ENCODE results near the gene CCDC34. TPM values are rescaled to one million over a fixed set of nuclear protein-coding genes. Genes with fewer than 3 reads are reported as not detected.

Gene CCDC34
- total and polyA plus RNA-seq, 3 experiments from 2014 or later: 2.3 to 23.0 (median 22.4) TPM

- no peak overlapping the region for H3K4me3 ChIP-seq (ENCODE audit: low read length)
- H3K4me1 ChIP-seq (ENCODE audit: insufficient read depth, low read length): no peaks in the 10 kb centered on the region
- H3K27ac Mint-ChIP-seq: no peak overlapping the region
- POLR2A ChIA-PET: no interaction called here
- H3K27me3 Mint-ChIP-seq: peaks cover 4 to 5% of the 10 kb centered on the region in 2 donors
- peaks cover 0 to 4% (median 0%) of the 10 kb centered on the region in 3 donors for H3K4me1 Mint-ChIP-seq
- H3K27ac ChIP-seq (ENCODE audit: low read depth, low read length): no peak overlapping the region
- no peaks in the 10 kb centered on the region for H3K36me3 ChIP-seq (ENCODE audit: insufficient read depth, low read length)
- no peak for DNase-seq
- H3K4me3 Mint-ChIP-seq: no peak overlapping the region
- H3K27me3 ChIP-seq (ENCODE audit: insufficient read depth, low read length, poor library complexity, severe bottlenecking): no peaks in the 10 kb centered on the region
- CTCF ChIA-PET: no interaction called here
- no peaks in the 10 kb centered on the region for H3K9me3 ChIP-seq (ENCODE audit: low read length)
- H3K9me3 Mint-ChIP-seq: no peaks in the 10 kb centered on the region
- H3K36me3 Mint-ChIP-seq: peaks cover 0 to 4% (median 2%) of the 10 kb centered on the region in 3 donors
Observed at GRCh38 chr11:27380771-27381170, 17.8 kb upstream of the CCDC34 start.

- POLR2A ChIA-PET: no interaction called here
- CTCF ChIA-PET: no interaction called here
- no peaks in the 10 kb centered on the region for H3K27me3 ChIP-seq (ENCODE audit: insufficient read depth, low read length, poor library complexity, severe bottlenecking)
Observed at GRCh38 chr11:27379449-27379848, 16.4 kb upstream of the CCDC34 start.

GRCh38 chr11:27375370-27375769 is 12.4 kb upstream of the CCDC34 start:
- DNase-seq: no peak
- POLR2A ChIA-PET: no interaction called here
- Mint-ChIP-seq H3K4me1 (no peaks in the 10 kb centered on the region), H3K27me3 (peaks cover 0 to 4% of the 10 kb centered on the region in 2 donors), H3K4me3 (no peak overlapping the region), H3K36me3 (no peaks in the 10 kb centered on the region), H3K9me3 (no peaks in the 10 kb centered on the region), H3K27ac (no peak overlapping the region)
- Histone ChIP-seq H3K4me1 (ENCODE audit: insufficient read depth, low read length) (no peaks in the 10 kb centered on the region), H3K27me3 (ENCODE audit: insufficient read depth, low read length, poor library complexity, severe bottlenecking) (no peaks in the 10 kb centered on the region), H3K4me3 (ENCODE audit: low read length) (no peak overlapping the region), H3K36me3 (ENCODE audit: insufficient read depth, low read length) (no peaks in the 10 kb centered on the region), H3K9me3 (ENCODE audit: low read length) (no peaks in the 10 kb centered on the region), H3K27ac (ENCODE audit: low read depth, low read length) (no peak overlapping the region)
- CTCF ChIA-PET: no interaction called here

More at GRCh38 chr11:27379449-27379848, 16.4 kb upstream of the CCDC34 start:
- no peak overlapping the region for H3K27ac Mint-ChIP-seq
- DNase-seq: no peak
- no peaks in the 10 kb centered on the region for H3K36me3 ChIP-seq (ENCODE audit: insufficient read depth, low read length)
- H3K4me3 Mint-ChIP-seq: no peak overlapping the region
- H3K4me1 ChIP-seq (ENCODE audit: insufficient read depth, low read length): no peaks in the 10 kb centered on the region
- no peaks in the 10 kb centered on the region for H3K9me3 Mint-ChIP-seq
- peaks cover 0 to under 1% (median 0%) of the 10 kb centered on the region in 3 donors for H3K4me1 Mint-ChIP-seq
- H3K27me3 Mint-ChIP-seq: peaks cover 4 to 5% of the 10 kb centered on the region in 2 donors
- no peak overlapping the region for H3K27ac ChIP-seq (ENCODE audit: low read depth, low read length)
- H3K36me3 Mint-ChIP-seq: peaks cover 0 to 4% (median 0%) of the 10 kb centered on the region in 3 donors
- H3K4me3 ChIP-seq (ENCODE audit: low read length): no peak overlapping the region
- H3K9me3 ChIP-seq (ENCODE audit: low read length): no peaks in the 10 kb centered on the region

- ChIA-PET CTCF (no interaction called here), POLR2A (no interaction called here)
- no peaks in the 10 kb centered on the region for H3K9me3 Mint-ChIP-seq
Observed at GRCh38 chr11:27373856-27374602, 11.0 kb upstream of the CCDC34 start.

GRCh38 chr11:27373392-27373791 is 10.4 kb upstream of the CCDC34 start:
- no peaks in the 10 kb centered on the region for H3K9me3 Mint-ChIP-seq
- CTCF ChIA-PET: no interaction called here
- no peaks in the 10 kb centered on the region for H3K4me1 ChIP-seq (ENCODE audit: insufficient read depth, low read length)
- no peaks in the 10 kb centered on the region for H3K27me3 ChIP-seq (ENCODE audit: insufficient read depth, low read length, poor library complexity, severe bottlenecking)
- no peak overlapping the region for H3K27ac ChIP-seq (ENCODE audit: low read depth, low read length)
- POLR2A ChIA-PET: no interaction called here
- H3K36me3 Mint-ChIP-seq: no peaks in the 10 kb centered on the region
- H3K4me3 ChIP-seq (ENCODE audit: low read length): no peak overlapping the region
- no peaks in the 10 kb centered on the region for H3K9me3 ChIP-seq (ENCODE audit: low read length)
- H3K4me3 Mint-ChIP-seq: no peak overlapping the region
- H3K27me3 Mint-ChIP-seq: no peaks in the 10 kb centered on the region
- no peaks in the 10 kb centered on the region for H3K4me1 Mint-ChIP-seq
- no peak overlapping the region for H3K27ac Mint-ChIP-seq
- H3K36me3 ChIP-seq (ENCODE audit: insufficient read depth, low read length): no peaks in the 10 kb centered on the region
- DNase-seq: no peak

More at GRCh38 chr11:27373856-27374602, 11.0 kb upstream of the CCDC34 start:
- H3K27me3 Mint-ChIP-seq: no peaks in the 10 kb centered on the region
- no peaks in the 10 kb centered on the region for H3K9me3 ChIP-seq (ENCODE audit: low read length)
- no peaks in the 10 kb centered on the region for H3K36me3 ChIP-seq (ENCODE audit: insufficient read depth, low read length)
- H3K27ac Mint-ChIP-seq: no peak overlapping the region
- no peak overlapping the region for H3K27ac ChIP-seq (ENCODE audit: low read depth, low read length)
- no peak overlapping the region for H3K4me3 ChIP-seq (ENCODE audit: low read length)
- H3K4me1 ChIP-seq (ENCODE audit: insufficient read depth, low read length): no peaks in the 10 kb centered on the region
- no peaks in the 10 kb centered on the region for H3K4me1 Mint-ChIP-seq
- no peaks in the 10 kb centered on the region for H3K36me3 Mint-ChIP-seq
- H3K27me3 ChIP-seq (ENCODE audit: insufficient read depth, low read length, poor library complexity, severe bottlenecking): no peaks in the 10 kb centered on the region
- H3K4me3 Mint-ChIP-seq: no peak overlapping the region
- no peak for DNase-seq

GRCh38 chr11:27372164-27372563 is 9.1 kb upstream of the CCDC34 start:
- H3K36me3 Mint-ChIP-seq: no peaks in the 10 kb centered on the region
- Histone ChIP-seq H3K27me3 (ENCODE audit: insufficient read depth, low read length, poor library complexity, severe bottlenecking) (no peaks in the 10 kb centered on the region), H3K36me3 (ENCODE audit: insufficient read depth, low read length) (no peaks in the 10 kb centered on the region), H3K4me1 (ENCODE audit: insufficient read depth, low read length) (no peaks in the 10 kb centered on the region), H3K4me3 (ENCODE audit: low read length) (no peak overlapping the region), H3K9me3 (ENCODE audit: low read length) (no peaks in the 10 kb centered on the region), H3K27ac (ENCODE audit: low read depth, low read length) (no peak overlapping the region)
- ChIA-PET CTCF (no interaction called here), POLR2A (no interaction called here)
- no peak overlapping the region for H3K27ac Mint-ChIP-seq
- no peak for DNase-seq
- H3K9me3 Mint-ChIP-seq: no peaks in the 10 kb centered on the region
- H3K27me3 Mint-ChIP-seq: peaks cover 0 to 4% of the 10 kb centered on the region in 2 donors
- no peak overlapping the region for H3K4me3 Mint-ChIP-seq
- H3K4me1 Mint-ChIP-seq: no peaks in the 10 kb centered on the region

- Mint-ChIP-seq H3K27ac (no peak overlapping the region), H3K4me3 (no peak overlapping the region), H3K4me1 (no peaks in the 10 kb centered on the region), H3K27me3 (peaks cover 0 to 4% of the 10 kb centered on the region in 2 donors), H3K36me3 (no peaks in the 10 kb centered on the region), H3K9me3 (no peaks in the 10 kb centered on the region)
- Histone ChIP-seq H3K4me1 (ENCODE audit: insufficient read depth, low read length) (no peaks in the 10 kb centered on the region), H3K9me3 (ENCODE audit: low read length) (no peaks in the 10 kb centered on the region), H3K4me3 (ENCODE audit: low read length) (no peak overlapping the region), H3K27ac (ENCODE audit: low read depth, low read length) (no peak overlapping the region), H3K36me3 (ENCODE audit: insufficient read depth, low read length) (no peaks in the 10 kb centered on the region), H3K27me3 (ENCODE audit: insufficient read depth, low read length, poor library complexity, severe bottlenecking) (no peaks in the 10 kb centered on the region)
- no peak for DNase-seq
- ChIA-PET CTCF (no interaction called here), POLR2A (no interaction called here)
Observed at GRCh38 chr11:27371489-27371888, 8.5 kb upstream of the CCDC34 start.

GRCh38 chr11:27370374-27370773 is 7.4 kb upstream of the CCDC34 start:
- Mint-ChIP-seq H3K27me3 (peaks cover 0 to 4% of the 10 kb centered on the region in 2 donors), H3K4me3 (no peak overlapping the region), H3K9me3 (no peaks in the 10 kb centered on the region), H3K4me1 (no peaks in the 10 kb centered on the region), H3K36me3 (no peaks in the 10 kb centered on the region), H3K27ac (no peak overlapping the region)
- POLR2A ChIA-PET: no interaction called here
- Histone ChIP-seq H3K9me3 (ENCODE audit: low read length) (no peaks in the 10 kb centered on the region), H3K36me3 (ENCODE audit: insufficient read depth, low read length) (no peaks in the 10 kb centered on the region), H3K27me3 (ENCODE audit: insufficient read depth, low read length, poor library complexity, severe bottlenecking) (no peaks in the 10 kb centered on the region), H3K4me3 (ENCODE audit: low read length) (no peak overlapping the region), H3K4me1 (ENCODE audit: insufficient read depth, low read length) (no peaks in the 10 kb centered on the region), H3K27ac (ENCODE audit: low read depth, low read length) (no peak overlapping the region)
- CTCF ChIA-PET: no interaction called here
- DNase-seq: no peak
